Measurements from ENCODE around the gene P2RY13. TPM values are rescaled to one million over a fixed set of nuclear protein-coding genes. Genes with fewer than 3 reads are reported as not detected.

Gene P2RY13
- total and polyA plus RNA-seq, 2 of the 4 experiments (the other 2 are of a cell fraction): not detected

DNA sequence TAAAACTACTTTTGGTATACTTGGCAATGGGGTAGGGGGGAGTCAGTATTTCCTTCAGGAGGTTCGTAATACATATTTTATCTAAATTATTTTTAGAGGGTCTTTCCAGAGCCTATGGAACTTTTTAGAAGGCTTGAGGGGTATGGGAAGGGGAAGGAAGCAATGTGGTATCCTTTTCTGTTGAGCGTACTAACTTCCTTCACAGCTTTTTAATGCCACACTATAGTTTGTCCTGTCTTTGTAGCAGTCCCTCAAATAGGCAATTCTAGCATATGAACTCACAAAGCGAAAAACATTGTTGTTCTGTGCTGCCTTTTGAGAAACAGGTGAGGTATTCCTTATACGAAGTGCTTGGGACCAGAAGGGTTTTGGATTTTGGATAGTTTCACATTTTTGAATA is 22.3 kb upstream of the P2RY13 start:
- Histone ChIP-seq H3K27ac (ENCODE audit: insufficient read depth, low read length) (no peak overlapping the region), H3K56ac (ENCODE audit: extremely low read depth, insufficient read depth, low read length) (no peak overlapping the region), H2BK15ac (ENCODE audit: low read depth, low read length) (no peak overlapping the region), H3K27me3 (ENCODE audit: control insufficient read depth, insufficient read depth, low read length) (no peaks in the 10 kb centered on the region), H4K5ac (ENCODE audit: low read depth, low read length) (no peak overlapping the region), H4K20me1 (ENCODE audit: insufficient read depth, low read length) (no peaks in the 10 kb centered on the region), H3K18ac (ENCODE audit: low read depth, low read length) (no peak overlapping the region), H3K23ac (ENCODE audit: low read depth, low read length) (no peak overlapping the region), H3K9ac (ENCODE audit: low read depth, low read length) (no peak overlapping the region), H3K4me1 (ENCODE audit: control insufficient read depth, insufficient read depth, low read length) (peaks cover 3% of the 10 kb centered on the region; the same call in 1 of the 2 replicates), H3K4me3 (ENCODE audit: insufficient read depth, low read depth, low read length) (no peak overlapping the region), H2AK9ac (replicated peaks; ENCODE audit: low read depth, low read length, poor library complexity) (no peak overlapping the region), H2AFZ (replicated peaks; ENCODE audit: low read length, poor library complexity) (no peak overlapping the region), H2BK120ac (ENCODE audit: low read depth, low read length) (no peak overlapping the region), H4K8ac (ENCODE audit: low read depth in 2 of 2, low read length in 2 of 2) (no peak overlapping the region), H3K9me3 (ENCODE audit: control insufficient read depth, insufficient read depth, low read length) (no peaks in the 10 kb centered on the region), H2BK5ac (ENCODE audit: low read depth, low read length, poor library complexity, severe bottlenecking) (no peak overlapping the region), H4K91ac (ENCODE audit: insufficient read depth, low read depth, low read length) (no peak overlapping the region), H3K36me3 (ENCODE audit: control insufficient read depth, insufficient read depth, low read length) (no peaks in the 10 kb centered on the region), H2BK20ac (ENCODE audit: low read depth, low read length) (no peak overlapping the region), H2AK5ac (ENCODE audit: low read depth, low read length) (no peak overlapping the region), H3K4ac (ENCODE audit: low read depth, low read length) (no peak overlapping the region), H3K9me1 (ENCODE audit: insufficient read depth, low read length) (no peaks in the 10 kb centered on the region), H3K14ac (replicated peaks; ENCODE audit: low read depth, low read length) (no peak overlapping the region), H3K79me1 (ENCODE audit: low read depth in 1 of 2, low read length in 2 of 2) (no peaks in the 10 kb centered on the region), H3K4me2 (ENCODE audit: low read depth, low read length) (no peak overlapping the region)
- CTCF ChIA-PET: interaction anchor here (0.5 to 0.9 kb wide), 4 partner anchors 11 to 66 kb away, joined by 3 read pairs; no protein-coding TSS in a partner anchor
- WGBS, 2 experiments (ENCODE audit: extremely low coverage in 2 of 2, insufficient read length in 1 of 2): no CpG with 5 or more reads among the region's 4 CpGs
- no peak for ATAC-seq (ENCODE audit: low read depth)
- POLR2A ChIA-PET (ENCODE audit: unreplicated experiment): no interaction called here
- no peak for DNase-seq
- in situ Hi-C loops (cut with MboI; ENCODE audit: low sequenced_read_pairs): no loop called here
- no TSS peak for BruUV-seq (replicated peaks)
- intact Hi-C loops (cut with micrococcal nuclease): no loop called here
- dilution Hi-C loops (cut with HindIII; ENCODE audit: low sequenced_read_pairs, unreplicated experiment): no loop called here
- TF ChIP-seq POLR2A (IDR thresholded peaks at IDR 0.05; ENCODE audit: low read depth, low read length): no peak
- no peak for TF ChIP-seq MAZ (IDR thresholded peaks at IDR 0.05; ENCODE audit: borderline replicate concordance, low read depth, low read length)
- TF ChIP-seq, protein P1, sequence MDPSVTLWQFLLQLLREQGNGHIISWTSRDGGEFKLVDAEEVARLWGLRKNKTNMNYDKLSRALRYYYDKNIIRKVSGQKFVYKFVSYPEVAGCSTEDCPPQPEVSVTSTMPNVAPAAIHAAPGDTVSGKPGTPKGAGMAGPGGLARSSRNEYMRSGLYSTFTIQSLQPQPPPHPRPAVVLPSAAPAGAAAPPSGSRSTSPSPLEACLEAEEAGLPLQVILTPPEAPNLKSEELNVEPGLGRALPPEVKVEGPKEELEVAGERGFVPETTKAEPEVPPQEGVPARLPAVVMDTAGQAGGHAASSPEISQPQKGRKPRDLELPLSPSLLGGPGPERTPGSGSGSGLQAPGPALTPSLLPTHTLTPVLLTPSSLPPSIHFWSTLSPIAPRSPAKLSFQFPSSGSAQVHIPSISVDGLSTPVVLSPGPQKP (IDR thresholded peaks at IDR 0.05; ENCODE audit: borderline replicate concordance, low read depth, low read length): no peak
- no peak for TF ChIP-seq RAD21 (IDR thresholded peaks at IDR 0.05; ENCODE audit: low read length)
- TF ChIP-seq MXI1 (IDR thresholded peaks at IDR 0.05; ENCODE audit: borderline replicate concordance, low read depth, low read length): no peak
- TF ChIP-seq NFE2L2 (IDR thresholded peaks at IDR 0.05; ENCODE audit: low read depth, low read length): no peak
- no peak for TF ChIP-seq BHLHE40 (IDR thresholded peaks at IDR 0.05; ENCODE audit: low read depth, low read length)
- no peak for TF ChIP-seq CEBPB (IDR thresholded peaks at IDR 0.05; ENCODE audit: low read depth, low read length)
- TF ChIP-seq CHD1 (IDR thresholded peaks at IDR 0.05; ENCODE audit: low read depth, low read length): no peak
- TF ChIP-seq RCOR1 (IDR thresholded peaks at IDR 0.05; ENCODE audit: insufficient replicate concordance, low read length): no peak
- TF ChIP-seq, protein P2, sequence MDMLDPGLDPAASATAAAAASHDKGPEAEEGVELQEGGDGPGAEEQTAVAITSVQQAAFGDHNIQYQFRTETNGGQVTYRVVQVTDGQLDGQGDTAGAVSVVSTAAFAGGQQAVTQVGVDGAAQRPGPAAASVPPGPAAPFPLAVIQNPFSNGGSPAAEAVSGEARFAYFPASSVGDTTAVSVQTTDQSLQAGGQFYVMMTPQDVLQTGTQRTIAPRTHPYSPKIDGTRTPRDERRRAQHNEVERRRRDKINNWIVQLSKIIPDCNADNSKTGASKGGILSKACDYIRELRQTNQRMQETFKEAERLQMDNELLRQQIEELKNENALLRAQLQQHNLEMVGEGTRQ (IDR thresholded peaks at IDR 0.05; ENCODE audit: low read depth, low read length): no peak
- TF ChIP-seq MAFK (IDR thresholded peaks at IDR 0.05; ENCODE audit: low read depth, low read length): no peak
- TF ChIP-seq FOS (IDR thresholded peaks at IDR 0.05; ENCODE audit: low read depth, low read length): no peak
- TF ChIP-seq RFX5 (IDR thresholded peaks at IDR 0.05; ENCODE audit: low read depth, low read length): no peak

Measured in IMR-90 (cell line).